Lower lobe of right lung (tissue), 2 donors: ENCODE data around the gene NEK4. TPM values are rescaled to one million over a fixed set of nuclear protein-coding genes. Genes with fewer than 3 reads are reported as not detected.

Source experiments
- ATAC-seq, 2 donors: fragments of 200-7000 bp; cut with Tn5 transposase; one replicate each; pipeline ENCODE4 v1.9.1; 2020 to 2022; ENCODE audit warnings: mild to moderate bottlenecking in 2 of 2, moderate library complexity in 2 of 2
- DNase-seq: peaks from one replicate; pipeline ENCODE4 v3.0.0-alpha.2; 2020
- H3K27ac ChIP-seq: fragments of 200-600 bp; one replicate; pipeline ENCODE4 v1.8.0; 2022
- H3K27me3 ChIP-seq: fragments of 200-600 bp; one replicate; pipeline ENCODE4 v1.8.0; 2022; ENCODE audit warnings: low read depth
- H3K36me3 ChIP-seq: fragments of 200-600 bp; one replicate; pipeline ENCODE4 v1.8.0; 2022; ENCODE audit warnings: mild to moderate bottlenecking
- H3K4me1 ChIP-seq: fragments of 200-600 bp; one replicate; pipeline ENCODE4 v1.8.0; 2022
- H3K4me3 ChIP-seq: fragments of 200-600 bp; one replicate; pipeline ENCODE4 v1.8.0; 2022; ENCODE audit warnings: mild to moderate bottlenecking
- H3K9me3 ChIP-seq: fragments of 200-600 bp; one replicate; pipeline ENCODE4 v1.8.0; 2022
- CTCF ChIP-seq: fragments of 200-600 bp; IDR thresholded peaks from one replicate; pipeline ENCODE4 v1.8.0; 2022; ENCODE audit warnings: antibody characterized with exemption, mild to moderate bottlenecking
- intact Hi-C: fragments of 100-400 bp; cut with DNase I; formaldehyde crosslinking; loops from one replicate; pipeline ENCODE4 v1.11.0; 2022
- total RNA-seq: library from RNA; stranded (reverse); fragmentation: NEBNext Ultra II Directional; extraction: Animal tissue kit (Norgen Biotek cat#: 25700); gene quantifications from one replicate; pipeline ENCODE4 v1.2.1, GENCODE V29; 2021
- donor health status: DM: no; HTN: yes; CAD: no; lungs with severe emphysema.

The NEK4 gene
- total RNA-seq, 1 donor from 2014 or later = 25.1 TPM

- no peak overlapping the region for H3K27ac ChIP-seq
- intact Hi-C loops = no loop called here
- H3K4me1 ChIP-seq = no peaks in the 10 kb centered on the region
- H3K36me3 ChIP-seq = no peaks in the 10 kb centered on the region
- H3K9me3 ChIP-seq = no peaks in the 10 kb centered on the region
- ATAC-seq = no peak
- H3K4me3 ChIP-seq = no peak overlapping the region
- H3K27me3 ChIP-seq = no peaks in the 10 kb centered on the region
- DNase-seq = no peak
- TF ChIP-seq CTCF = no peak
These were observed 22.4 kb upstream of the NEK4 start for GRCh38 chr3:52792961-52793695.

GRCh38 chr3:52792413-52792812 lies 21.7 kb upstream of the NEK4 start:
- ATAC-seq = no peak
- no peak for TF ChIP-seq CTCF
- H3K36me3 ChIP-seq = no peaks in the 10 kb centered on the region
- no peaks in the 10 kb centered on the region for H3K4me1 ChIP-seq
- H3K4me3 ChIP-seq = no peak overlapping the region
- no peak overlapping the region for H3K27ac ChIP-seq
- DNase-seq = no peak
- intact Hi-C loops = no loop called here
- H3K27me3 ChIP-seq = no peaks in the 10 kb centered on the region
- H3K9me3 ChIP-seq = no peaks in the 10 kb centered on the region

- H3K36me3 ChIP-seq = no peaks in the 10 kb centered on the region
- TF ChIP-seq CTCF = no peak
- no peaks in the 10 kb centered on the region for H3K9me3 ChIP-seq
- H3K4me3 ChIP-seq = no peak overlapping the region
- no peaks in the 10 kb centered on the region for H3K4me1 ChIP-seq
- ATAC-seq = no peak
- H3K27me3 ChIP-seq = no peaks in the 10 kb centered on the region
- no peak for DNase-seq
- no peak overlapping the region for H3K27ac ChIP-seq
- intact Hi-C loops = no loop called here
These were observed 21.2 kb upstream of the NEK4 start for GRCh38 chr3:52791928-52792327.

GRCh38 chr3:52791366-52791765 lies 20.6 kb upstream of the NEK4 start:
- ATAC-seq = no peak
- no peaks in the 10 kb centered on the region for H3K36me3 ChIP-seq
- no peaks in the 10 kb centered on the region for H3K4me1 ChIP-seq
- H3K27me3 ChIP-seq = no peaks in the 10 kb centered on the region
- no peak overlapping the region for H3K4me3 ChIP-seq
- intact Hi-C loops = no loop called here
- no peak overlapping the region for H3K27ac ChIP-seq
- H3K9me3 ChIP-seq = no peaks in the 10 kb centered on the region
- DNase-seq = no peak
- TF ChIP-seq CTCF = no peak

- no peaks in the 10 kb centered on the region for H3K4me1 ChIP-seq
- H3K27ac ChIP-seq = no peak overlapping the region
- intact Hi-C loops = no loop called here
- H3K9me3 ChIP-seq = no peaks in the 10 kb centered on the region
- H3K27me3 ChIP-seq = no peaks in the 10 kb centered on the region
- no peak for ATAC-seq
- no peak for DNase-seq
- no peaks in the 10 kb centered on the region for H3K36me3 ChIP-seq
- no peak for TF ChIP-seq CTCF
- no peak overlapping the region for H3K4me3 ChIP-seq
These were observed 20.0 kb upstream of the NEK4 start for GRCh38 chr3:52790741-52791140.
